Testis (tissue), 2 donors: ENCODE results near the gene CKAP4.

ENCODE experiments used
- POLR2A ChIP-seq: fragments of 450-650 bp; IDR thresholded peaks from one replicate; pipeline ENCODE4 v1.6.1; 2017; ENCODE audit warnings: antibody characterized with exemption, mild to moderate bottlenecking, moderate library complexity
- TF ChIP-seq, protein P1 (sequence below), 3 experiments: fragments of 450-650 bp in 2 of 3; fragments of 200-600 bp in 1 of 3; sonication (generic) in 1 of 3; IDR thresholded peaks; one replicate each; pipeline ENCODE4 v1.5.1; 2016 to 2019; ENCODE audit warnings: antibody characterized with exemption in 3 of 3, mild to moderate bottlenecking in 2 of 3, moderate library complexity in 1 of 3

DNA sequence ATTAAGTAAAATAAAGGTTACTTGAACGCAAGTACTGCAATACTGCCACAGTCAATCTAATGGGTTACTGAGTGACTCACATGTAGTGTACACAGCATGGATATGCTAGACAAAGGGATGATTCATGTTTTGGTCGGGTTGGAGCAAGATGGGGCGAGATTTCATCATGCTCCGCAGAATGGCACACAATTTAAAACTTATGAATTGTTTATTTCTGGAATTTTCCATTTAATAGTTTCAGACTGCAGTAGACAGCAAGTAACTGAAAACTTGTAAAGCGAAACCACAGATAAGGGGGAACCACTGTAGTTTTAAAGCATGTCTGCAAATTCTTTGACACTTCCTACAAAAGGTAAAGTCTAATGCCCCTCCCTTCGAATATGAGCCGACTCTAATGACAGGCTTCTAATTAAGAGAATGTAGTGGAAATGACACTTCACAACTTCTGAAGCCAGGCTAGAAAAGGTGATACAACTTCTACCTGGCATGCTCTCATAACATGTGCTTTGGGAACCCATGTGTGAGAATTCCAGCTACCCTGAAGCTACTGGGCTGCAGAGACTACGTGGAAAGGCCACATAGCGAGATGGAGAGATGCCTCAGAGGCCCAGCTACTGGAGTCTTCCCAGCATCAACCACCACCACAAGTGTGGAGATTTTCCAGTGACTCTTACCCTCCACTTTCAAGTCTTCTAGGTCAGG, 40.8 kb upstream of the CKAP4 start:
- TF ChIP-seq, protein P1, sequence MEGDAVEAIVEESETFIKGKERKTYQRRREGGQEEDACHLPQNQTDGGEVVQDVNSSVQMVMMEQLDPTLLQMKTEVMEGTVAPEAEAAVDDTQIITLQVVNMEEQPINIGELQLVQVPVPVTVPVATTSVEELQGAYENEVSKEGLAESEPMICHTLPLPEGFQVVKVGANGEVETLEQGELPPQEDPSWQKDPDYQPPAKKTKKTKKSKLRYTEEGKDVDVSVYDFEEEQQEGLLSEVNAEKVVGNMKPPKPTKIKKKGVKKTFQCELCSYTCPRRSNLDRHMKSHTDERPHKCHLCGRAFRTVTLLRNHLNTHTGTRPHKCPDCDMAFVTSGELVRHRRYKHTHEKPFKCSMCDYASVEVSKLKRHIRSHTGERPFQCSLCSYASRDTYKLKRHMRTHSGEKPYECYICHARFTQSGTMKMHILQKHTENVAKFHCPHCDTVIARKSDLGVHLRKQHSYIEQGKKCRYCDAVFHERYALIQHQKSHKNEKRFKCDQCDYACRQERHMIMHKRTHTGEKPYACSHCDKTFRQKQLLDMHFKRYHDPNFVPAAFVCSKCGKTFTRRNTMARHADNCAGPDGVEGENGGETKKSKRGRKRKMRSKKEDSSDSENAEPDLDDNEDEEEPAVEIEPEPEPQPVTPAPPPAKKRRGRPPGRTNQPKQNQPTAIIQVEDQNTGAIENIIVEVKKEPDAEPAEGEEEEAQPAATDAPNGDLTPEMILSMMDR (IDR thresholded peaks at IDR 0.05): no peak
- no peak for TF ChIP-seq POLR2A
